ENCODE measurements around the gene KIAA0408.

- TF ChIP-seq ZFX (IDR thresholded peaks at IDR 0.05; ENCODE audit: borderline replicate concordance): no peak
- TF ChIP-seq, protein P1, sequence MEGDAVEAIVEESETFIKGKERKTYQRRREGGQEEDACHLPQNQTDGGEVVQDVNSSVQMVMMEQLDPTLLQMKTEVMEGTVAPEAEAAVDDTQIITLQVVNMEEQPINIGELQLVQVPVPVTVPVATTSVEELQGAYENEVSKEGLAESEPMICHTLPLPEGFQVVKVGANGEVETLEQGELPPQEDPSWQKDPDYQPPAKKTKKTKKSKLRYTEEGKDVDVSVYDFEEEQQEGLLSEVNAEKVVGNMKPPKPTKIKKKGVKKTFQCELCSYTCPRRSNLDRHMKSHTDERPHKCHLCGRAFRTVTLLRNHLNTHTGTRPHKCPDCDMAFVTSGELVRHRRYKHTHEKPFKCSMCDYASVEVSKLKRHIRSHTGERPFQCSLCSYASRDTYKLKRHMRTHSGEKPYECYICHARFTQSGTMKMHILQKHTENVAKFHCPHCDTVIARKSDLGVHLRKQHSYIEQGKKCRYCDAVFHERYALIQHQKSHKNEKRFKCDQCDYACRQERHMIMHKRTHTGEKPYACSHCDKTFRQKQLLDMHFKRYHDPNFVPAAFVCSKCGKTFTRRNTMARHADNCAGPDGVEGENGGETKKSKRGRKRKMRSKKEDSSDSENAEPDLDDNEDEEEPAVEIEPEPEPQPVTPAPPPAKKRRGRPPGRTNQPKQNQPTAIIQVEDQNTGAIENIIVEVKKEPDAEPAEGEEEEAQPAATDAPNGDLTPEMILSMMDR (IDR thresholded peaks at IDR 0.05): no peak
These were observed 37.3 kb upstream of the KIAA0408 start for GRCh38 chr6:127496471-127496870.

Measured in 22Rv1 (cell line).